Measurements from ENCODE around the gene CARMIL3. TPM values are rescaled to one million over a fixed set of nuclear protein-coding genes. Genes with fewer than 3 reads are reported as not detected.

The CARMIL3 gene
- total RNA-seq, 2 experiments from 2014 or later, result 0.21 to 0.32 TPM

GRCh38 chr14:24093901-24094840 is 42.4 kb downstream of the CARMIL3 start, which contains the start of gene PCK2:
PCK2 (plus strand) TSS chr14:24094311; CDS start chr14:24094406, 95 bp downstream.
- ChIA-PET CTCF (ENCODE audit: unreplicated experiment) (interaction anchor here (0.6 to 2.4 kb wide), 6 partner anchors 14 to 337 kb away, joined by 3 to 8 read pairs (median 6); partner anchors contain the start of gene IRF9), POLR2A (interaction anchor here (0.8 to 6.8 kb wide), 13 partner anchors 13 to 539 kb away, joined by 3 to 80 read pairs (median 5); partner anchors contain the start of genes AP1G2, CHMP4A, DCAF11 and EMC9)
- Histone ChIP-seq H3K4me1 (ENCODE audit: insufficient read depth, low read length, poor library complexity, severe bottlenecking) (peaks cover 39% of the 10 kb centered on the region), H3K79me2 (ENCODE audit: insufficient read depth, low read depth, low read length) (no peaks in the 10 kb centered on the region), H3K27ac (ENCODE audit: low read depth, low read length, poor library complexity, severe bottlenecking) (peak within 1 kb of the TSS; percentile 75), H2AFZ (ENCODE audit: low read length) (peak within 1 kb of the TSS; percentile 47), H4K20me1 (ENCODE audit: insufficient read depth, low read length) (no peaks in the 10 kb centered on the region), H3K4me2 (ENCODE audit: low read length) (peak within 1 kb of the TSS; percentile 93), H3K4me3 (ENCODE audit: low read depth, low read length, poor library complexity, severe bottlenecking) (peak within 1 kb of the TSS; percentile 81), H3K9me3 (ENCODE audit: low read length) (no peaks in the 10 kb centered on the region), H3K9me2 (ENCODE audit: insufficient read depth, low read length) (no peaks in the 10 kb centered on the region), H3K36me3 (ENCODE audit: insufficient read depth, low read length) (no peaks in the 10 kb centered on the region)
- TF ChIP-seq CTCF (conservative IDR thresholded peaks at IDR 0.05; ENCODE audit: low read length) (peak; percentile 24; the same call in 1 of the 2 replicates), EZH2phosphoT487 (IDR thresholded peaks at IDR 0.05; ENCODE audit: borderline replicate concordance, low read depth, low read length) (no peak)
- peak; percentile 88 for DNase-seq (ENCODE audit: low spot score)
- TSS peak; percentile 87 for BruUV-seq (replicated peaks)
- intact Hi-C loops (cut with micrococcal nuclease; ENCODE audit: unreplicated experiment), result loop anchor here (1.0 kb wide), 5 partner anchors 14 to 80 kb away; partner anchors contain the start of genes DCAF11, IRF9, NRL and PSME2

GRCh38 chr14:24094841-24095270 is 43.0 kb downstream of the CARMIL3 start:
- intact Hi-C loops (cut with micrococcal nuclease; ENCODE audit: unreplicated experiment), result loop anchor here (1.0 kb wide), 5 partner anchors 13 to 81 kb away; partner anchors contain the start of genes DCAF11, IRF9, NRL and PSME2
- H3K79me2 ChIP-seq (ENCODE audit: insufficient read depth, low read depth, low read length), result no peaks in the 10 kb centered on the region
- H3K4me3 ChIP-seq (ENCODE audit: low read depth, low read length, poor library complexity, severe bottlenecking), result peak overlapping the region; percentile 81
- DNase-seq (ENCODE audit: low spot score), result peak; percentile 52
- BruUV-seq (replicated peaks), result no TSS peak
- H4K20me1 ChIP-seq (ENCODE audit: insufficient read depth, low read length), result no peaks in the 10 kb centered on the region
- H3K9me3 ChIP-seq (ENCODE audit: low read length), result no peaks in the 10 kb centered on the region
- H2AFZ ChIP-seq (ENCODE audit: low read length), result peak overlapping the region; percentile 47; the same call in 1 of the 2 replicates
- peaks cover 39% of the 10 kb centered on the region for H3K4me1 ChIP-seq (ENCODE audit: insufficient read depth, low read length, poor library complexity, severe bottlenecking)
- CTCF ChIA-PET (ENCODE audit: unreplicated experiment), result interaction anchor here (1.0 to 2.4 kb wide), 4 partner anchors 14 to 66 kb away, joined by 3 to 8 read pairs (median 4); partner anchors contain the start of gene IRF9
- peak overlapping the region; percentile 75 for H3K27ac ChIP-seq (ENCODE audit: low read depth, low read length, poor library complexity, severe bottlenecking)
- TF ChIP-seq EZH2phosphoT487 (IDR thresholded peaks at IDR 0.05; ENCODE audit: borderline replicate concordance, low read depth, low read length) (no peak), CTCF (conservative IDR thresholded peaks at IDR 0.05; ENCODE audit: low read length) (no peak)
- POLR2A ChIA-PET, result interaction anchor here (1.3 to 6.8 kb wide), 10 partner anchors 13 to 118 kb away, joined by 3 to 80 read pairs (median 11); partner anchors contain the start of genes CHMP4A, DCAF11, EMC9 and FITM1
- H3K36me3 ChIP-seq (ENCODE audit: insufficient read depth, low read length), result no peaks in the 10 kb centered on the region
- no peaks in the 10 kb centered on the region for H3K9me2 ChIP-seq (ENCODE audit: insufficient read depth, low read length)
- H3K4me2 ChIP-seq (ENCODE audit: low read length), result peak overlapping the region; percentile 93

All from OCI-LY7 (cell line).